ENCODE measurements around the gene OR5H2.

DNA sequence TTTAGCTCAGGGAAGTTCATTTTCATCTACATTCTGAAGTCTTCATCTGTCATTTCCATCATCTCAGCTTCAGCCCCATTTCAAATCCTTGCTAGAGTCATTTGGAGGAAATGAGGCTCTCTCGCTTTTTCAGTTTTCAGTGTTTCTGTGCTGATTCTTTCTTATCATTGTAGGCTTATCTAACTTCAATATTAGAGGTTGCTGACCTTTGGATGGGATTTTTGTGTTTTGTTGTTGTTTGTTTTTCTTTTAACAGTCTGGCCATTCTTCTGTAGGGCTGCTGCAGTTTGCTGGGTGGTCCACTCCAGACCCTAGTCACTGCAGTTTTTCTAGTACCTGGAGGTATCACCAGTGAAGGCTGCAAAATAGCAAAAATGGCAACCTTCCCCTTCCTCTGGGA lies 8.6 kb downstream of the OR5H2 start:
- no peak for TF ChIP-seq EZH2 (IDR thresholded peaks at IDR 0.05; ENCODE audit: borderline replicate concordance)
- TF ChIP-seq, protein P1, sequence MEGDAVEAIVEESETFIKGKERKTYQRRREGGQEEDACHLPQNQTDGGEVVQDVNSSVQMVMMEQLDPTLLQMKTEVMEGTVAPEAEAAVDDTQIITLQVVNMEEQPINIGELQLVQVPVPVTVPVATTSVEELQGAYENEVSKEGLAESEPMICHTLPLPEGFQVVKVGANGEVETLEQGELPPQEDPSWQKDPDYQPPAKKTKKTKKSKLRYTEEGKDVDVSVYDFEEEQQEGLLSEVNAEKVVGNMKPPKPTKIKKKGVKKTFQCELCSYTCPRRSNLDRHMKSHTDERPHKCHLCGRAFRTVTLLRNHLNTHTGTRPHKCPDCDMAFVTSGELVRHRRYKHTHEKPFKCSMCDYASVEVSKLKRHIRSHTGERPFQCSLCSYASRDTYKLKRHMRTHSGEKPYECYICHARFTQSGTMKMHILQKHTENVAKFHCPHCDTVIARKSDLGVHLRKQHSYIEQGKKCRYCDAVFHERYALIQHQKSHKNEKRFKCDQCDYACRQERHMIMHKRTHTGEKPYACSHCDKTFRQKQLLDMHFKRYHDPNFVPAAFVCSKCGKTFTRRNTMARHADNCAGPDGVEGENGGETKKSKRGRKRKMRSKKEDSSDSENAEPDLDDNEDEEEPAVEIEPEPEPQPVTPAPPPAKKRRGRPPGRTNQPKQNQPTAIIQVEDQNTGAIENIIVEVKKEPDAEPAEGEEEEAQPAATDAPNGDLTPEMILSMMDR (IDR thresholded peaks at IDR 0.05; ENCODE audit: poor library complexity): no peak
